ENCODE results near the gene RBM39.
"Not testable (repeated sequence)": the region's sequence is repeated elsewhere in the genome, so short reads cannot be mapped to it uniquely, and the experiment has no call there.

The RBM39 gene

GRCh38 chr20:35744492-35744841 is 2.4 kb upstream of the RBM39 start:
- DNase-seq = not testable (repeated sequence)

- DNase-seq = no peak
These were observed 1.8 kb upstream of the RBM39 start for GRCh38 chr20:35743693-35744491.

- DNase-seq = no peak
These were observed 872 bp upstream of the RBM39 start for GRCh38 chr20:35742741-35743523.

- no peak for DNase-seq
These were observed 2.5 kb downstream of the RBM39 start for GRCh38 chr20:35739294-35740163.

GRCh38 chr20:35738410-35739179 is 3.5 kb downstream of the RBM39 start:
- DNase-seq = no peak

GRCh38 chr20:35737865-35738333 is 4.2 kb downstream of the RBM39 start:
- DNase-seq = no peak

- no peak for DNase-seq
These were observed 6.1 kb downstream of the RBM39 start for GRCh38 chr20:35735826-35736470.

GRCh38 chr20:35734777-35735649 is 7.0 kb downstream of the RBM39 start:
- no peak for DNase-seq

GRCh38 chr20:35734374-35734773 is 7.7 kb downstream of the RBM39 start:
- no peak for DNase-seq

- DNase-seq = no peak
These were observed 9.4 kb downstream of the RBM39 start for GRCh38 chr20:35732644-35732982.

GRCh38 chr20:35731862-35732643 is 10.0 kb downstream of the RBM39 start:
- DNase-seq = no peak

- DNase-seq = no peak
These were observed 10.6 kb downstream of the RBM39 start for GRCh38 chr20:35731469-35731788.

- no peak for DNase-seq
These were observed 11.2 kb downstream of the RBM39 start for GRCh38 chr20:35730583-35731468.

GRCh38 chr20:35729836-35730582 is 12.1 kb downstream of the RBM39 start:
- DNase-seq = no peak

- no peak for DNase-seq
These were observed 12.7 kb downstream of the RBM39 start for GRCh38 chr20:35729283-35729807.

- no peak for DNase-seq
These were observed 15.0 kb downstream of the RBM39 start for GRCh38 chr20:35726842-35727711.

All from activated T-cell treated with anti-CD3 and anti-CD28 coated beads, Interleukin-2, amount 50 U/mL, for 1 hour (primary cell).